Hepatocyte (in vitro differentiated cells): ENCODE data around the gene FSD1L. TPM values are rescaled to one million over a fixed set of nuclear protein-coding genes. Genes with fewer than 3 reads are reported as not detected.
"Not testable (repeated sequence)": the region's sequence is repeated elsewhere in the genome, so short reads cannot be mapped to it uniquely, and the experiment has no call there.

Source experiments
- DNase-seq: peaks from one replicate; pipeline ENCODE4 v3.0.0-alpha.2; 2016; ENCODE audit warnings: low spot score
- H2AFZ ChIP-seq: fragments of 200-600 bp; sonication (generic); 2 replicates; pipeline ENCODE4 v1.6.0; 2016; ENCODE audit warnings: antibody characterized with exemption, mild to moderate bottlenecking
- H3K27ac ChIP-seq: fragments of 200-600 bp; sonication (generic); 2 replicates; pipeline ENCODE4 v1.5.1; 2016; ENCODE audit warnings: mild to moderate bottlenecking
- H3K27me3 ChIP-seq: fragments of 200-600 bp; sonication (generic); 2 replicates; pipeline ENCODE4 v1.6.1; 2016
- H3K36me3 ChIP-seq: fragments of 200-600 bp; sonication (generic); replicated peaks from 2 replicates; pipeline ENCODE4 v1.5.1; 2016; ENCODE audit warnings: low read depth; ENCODE audit not compliant: insufficient read depth
- H3K4me1 ChIP-seq: fragments of 200-600 bp; sonication (generic); 2 replicates; pipeline ENCODE4 v1.5.1; 2016; ENCODE audit warnings: mild to moderate bottlenecking, moderate library complexity; ENCODE audit not compliant: insufficient read depth
- H3K4me2 ChIP-seq: fragments of 200-600 bp; sonication (generic); 2 replicates; pipeline ENCODE4 v1.6.0; 2016
- H3K4me3 ChIP-seq: fragments of 200-600 bp; sonication (generic); 2 replicates; pipeline ENCODE4 v1.5.1; 2016; ENCODE audit warnings: mild to moderate bottlenecking
- H3K79me2 ChIP-seq: fragments of 200-600 bp; sonication (generic); 2 replicates; pipeline ENCODE4 v1.6.0; 2017; ENCODE audit warnings: mild to moderate bottlenecking
- H3K9me2 ChIP-seq: fragments of 200-600 bp; sonication (generic); replicated peaks from 2 replicates; pipeline ENCODE4 v1.6.0; 2017; ENCODE audit warnings: mild to moderate bottlenecking; ENCODE audit not compliant: insufficient read depth
- H3K9me3 ChIP-seq: fragments of 200-600 bp; sonication (generic); 2 replicates; pipeline ENCODE4 v1.5.1; 2016; ENCODE audit warnings: low read depth, mild to moderate bottlenecking
- H4K20me1 ChIP-seq: fragments of 200-600 bp; sonication (generic); 2 replicates; pipeline ENCODE4 v1.6.0; 2016; ENCODE audit warnings: mild to moderate bottlenecking; ENCODE audit not compliant: insufficient read depth, poor library complexity, severe bottlenecking
- EZH2 ChIP-seq: fragments of 200-600 bp; sonication (generic); IDR thresholded peaks from 2 replicates; pipeline ENCODE4 v1.6.1; 2016; ENCODE audit warnings: antibody characterized with exemption, mild to moderate bottlenecking, borderline replicate concordance
- EZH2phosphoT487 ChIP-seq: fragments of 200-600 bp; sonication (generic); IDR thresholded peaks from one replicate; pipeline ENCODE4 v1.6.1; 2018; ENCODE audit warnings: antibody characterized with exemption, mild to moderate bottlenecking, low read depth, moderate library complexity; ENCODE audit not compliant: unreplicated experiment, severe bottlenecking
- WGBS: methylation state at CpG from one replicate; pipeline ENCODE4 v1.1.6; 2016; ENCODE audit warnings: low lambda C conversion rate; ENCODE audit errors: missing lambda C conversion rate; 5-methylcytosine and 5-hydroxymethylcytosine counted together
- polyA plus RNA-seq: library from polyadenylated mRNA; unstranded; fragments of >200 nt; fragmentation: Nextera tagmentation; extraction: Ambion mirVana; gene quantifications from 2 replicates; pipeline ENCODE4 v1.2.1, GENCODE V29; 2016
- total RNA-seq: library from RNA; depleted of rRNA; stranded (reverse); fragments of >200 nt; gene quantifications from 2 replicates; pipeline ENCODE4 v1.2.3, GENCODE V29; 2014
- TF ChIP-seq, protein P1 (sequence below): fragments of 200-600 bp; sonication (generic); IDR thresholded peaks from 2 replicates; pipeline ENCODE4 v1.5.1; 2016; ENCODE audit warnings: antibody characterized with exemption, mild to moderate bottlenecking; ENCODE audit not compliant: poor library complexity

FSD1L gene
- total and polyA plus RNA-seq, 2 experiments from 2014 or later = 1.1 to 9.3 TPM

DNA sequence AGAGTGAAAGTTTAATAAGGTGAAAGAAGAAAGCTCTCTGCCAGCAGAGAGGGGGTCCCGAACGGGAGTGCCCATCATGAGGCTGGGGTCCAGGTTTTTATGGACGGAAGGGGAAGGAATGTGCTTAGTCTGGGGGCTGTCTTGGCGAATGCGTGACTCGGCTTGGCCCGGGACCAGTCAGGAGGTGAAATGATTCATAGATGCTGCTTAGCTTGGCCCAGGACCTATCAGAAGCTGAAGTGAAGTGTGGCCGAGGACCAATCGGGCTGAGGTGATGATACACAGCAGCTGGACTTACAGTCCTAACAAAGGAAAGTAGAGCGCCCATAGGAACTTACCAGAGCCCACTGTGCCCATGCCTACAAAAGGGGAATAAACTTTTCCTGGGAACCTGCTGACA, 106.2 kb downstream of the FSD1L start:
- Histone ChIP-seq H3K9me3 (no peaks in the 10 kb centered on the region), H3K36me3 (no peaks in the 10 kb centered on the region), H3K4me3 (no peak overlapping the region), H3K9me2 (no peaks in the 10 kb centered on the region), H3K4me1 (peaks cover 6% of the 10 kb centered on the region), H3K27me3 (no peaks in the 10 kb centered on the region), H3K27ac (no peak overlapping the region), H4K20me1 (no peaks in the 10 kb centered on the region), H3K79me2 (peaks cover 8% of the 10 kb centered on the region), H2AFZ (no peak overlapping the region), H3K4me2 (no peak overlapping the region)
- no peak for TF ChIP-seq EZH2phosphoT487
- no peak for TF ChIP-seq EZH2
- WGBS = 91% methylated on average over 10 of the region's 10 CpGs
- no peak for DNase-seq

DNA sequence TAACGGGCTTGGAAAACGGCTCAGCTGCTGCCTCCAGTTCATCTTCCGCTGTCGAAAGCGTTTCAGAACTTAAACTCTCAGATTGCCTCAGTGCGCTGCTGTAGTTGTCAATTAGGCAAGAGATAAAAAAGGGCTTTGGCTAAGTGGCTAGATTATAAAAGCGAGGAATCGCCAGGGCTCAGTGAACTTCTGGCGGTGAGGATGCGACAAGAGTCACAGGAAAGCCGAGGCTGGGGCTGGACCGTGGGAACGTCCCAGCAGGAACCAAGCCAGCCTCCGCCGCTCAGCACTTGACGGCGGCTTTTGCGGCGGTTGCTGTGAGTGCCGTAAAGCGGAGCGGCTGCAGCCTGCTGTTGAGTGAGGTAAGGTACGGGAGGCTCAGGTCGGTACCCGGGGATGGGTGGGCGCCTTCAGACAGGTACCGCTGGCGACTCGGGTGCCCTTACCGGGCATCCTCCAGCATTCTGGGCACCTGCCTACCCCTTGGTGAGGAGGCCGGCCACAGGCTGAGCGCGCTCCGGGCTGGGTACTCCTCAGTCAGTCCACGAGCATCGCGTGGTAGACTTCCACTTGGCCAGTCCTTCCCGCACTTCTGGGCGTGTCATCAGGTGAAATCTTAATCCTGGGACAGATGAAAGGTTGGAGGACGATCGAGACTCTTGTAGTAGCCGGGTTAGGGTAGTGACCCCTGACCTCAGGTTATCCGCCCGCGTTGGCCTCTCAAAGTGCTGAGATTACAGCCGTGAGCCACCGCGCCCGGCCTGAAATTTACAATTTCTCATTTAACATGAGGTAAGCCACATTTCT, 110.2 kb downstream of the FSD1L start, which contains the start of gene FKTN:
Gene FKTN, plus strand, starts transcription at position 328 of the 807 bp plus-strand sequence. CDS start 16,902 bp downstream, outside the sequence.
- peak within 1 kb of the TSS; percentile 17 for H3K27ac ChIP-seq
- peak within 1 kb of the TSS; percentile 95 for H2AFZ ChIP-seq
- no peaks in the 10 kb centered on the region for H3K27me3 ChIP-seq
- no peaks in the 10 kb centered on the region for H3K36me3 ChIP-seq
- WGBS = 3% methylated on average over 49 of the region's 49 CpGs
- H3K4me1 ChIP-seq = peaks cover 7% of the 10 kb centered on the region
- peak within 1 kb of the TSS; percentile 80 for H3K4me2 ChIP-seq
- peak; percentile 93 for DNase-seq
- H3K9me3 ChIP-seq = no peaks in the 10 kb centered on the region
- H3K79me2 ChIP-seq = peaks cover 16% of the 10 kb centered on the region
- H3K4me3 ChIP-seq = peak within 1 kb of the TSS; percentile 84
- no peaks in the 10 kb centered on the region for H3K9me2 ChIP-seq
- no peaks in the 10 kb centered on the region for H4K20me1 ChIP-seq
- TF ChIP-seq, protein P1, sequence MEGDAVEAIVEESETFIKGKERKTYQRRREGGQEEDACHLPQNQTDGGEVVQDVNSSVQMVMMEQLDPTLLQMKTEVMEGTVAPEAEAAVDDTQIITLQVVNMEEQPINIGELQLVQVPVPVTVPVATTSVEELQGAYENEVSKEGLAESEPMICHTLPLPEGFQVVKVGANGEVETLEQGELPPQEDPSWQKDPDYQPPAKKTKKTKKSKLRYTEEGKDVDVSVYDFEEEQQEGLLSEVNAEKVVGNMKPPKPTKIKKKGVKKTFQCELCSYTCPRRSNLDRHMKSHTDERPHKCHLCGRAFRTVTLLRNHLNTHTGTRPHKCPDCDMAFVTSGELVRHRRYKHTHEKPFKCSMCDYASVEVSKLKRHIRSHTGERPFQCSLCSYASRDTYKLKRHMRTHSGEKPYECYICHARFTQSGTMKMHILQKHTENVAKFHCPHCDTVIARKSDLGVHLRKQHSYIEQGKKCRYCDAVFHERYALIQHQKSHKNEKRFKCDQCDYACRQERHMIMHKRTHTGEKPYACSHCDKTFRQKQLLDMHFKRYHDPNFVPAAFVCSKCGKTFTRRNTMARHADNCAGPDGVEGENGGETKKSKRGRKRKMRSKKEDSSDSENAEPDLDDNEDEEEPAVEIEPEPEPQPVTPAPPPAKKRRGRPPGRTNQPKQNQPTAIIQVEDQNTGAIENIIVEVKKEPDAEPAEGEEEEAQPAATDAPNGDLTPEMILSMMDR = no peak
- TF ChIP-seq EZH2phosphoT487 (no peak), EZH2 (no peak)

DNA sequence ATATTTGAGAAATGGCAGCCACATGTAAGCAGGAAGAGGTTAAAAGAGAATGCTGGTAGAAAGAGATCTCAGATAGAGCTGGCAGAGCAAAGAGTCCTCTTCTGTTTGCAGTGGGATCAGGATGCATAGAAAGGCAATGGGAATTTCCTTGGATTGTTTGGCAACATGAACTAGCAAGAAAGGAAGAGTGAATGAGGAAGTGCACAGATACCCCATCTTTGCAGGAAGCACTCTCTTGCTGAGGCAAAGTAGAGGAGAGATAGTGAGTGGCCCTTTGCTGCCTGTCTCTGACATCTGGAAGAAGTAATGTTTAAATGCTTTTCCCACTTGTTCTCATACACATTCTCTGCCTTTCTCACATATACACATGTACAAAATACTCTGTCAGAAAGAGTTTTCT, 124.6 kb downstream of the FSD1L start:
- no peak for DNase-seq
- Histone ChIP-seq H3K9me2 (no peaks in the 10 kb centered on the region), H4K20me1 (no peaks in the 10 kb centered on the region), H3K27ac (no peak overlapping the region), H3K4me2 (no peak overlapping the region), H3K27me3 (no peaks in the 10 kb centered on the region), H3K9me3 (no peaks in the 10 kb centered on the region), H3K4me3 (no peak overlapping the region), H3K79me2 (no peaks in the 10 kb centered on the region), H2AFZ (no peak overlapping the region), H3K4me1 (no peaks in the 10 kb centered on the region), H3K36me3 (no peaks in the 10 kb centered on the region)
- TF ChIP-seq, protein P1 = no peak
- no peak for TF ChIP-seq EZH2phosphoT487
- no peak for TF ChIP-seq EZH2

DNA sequence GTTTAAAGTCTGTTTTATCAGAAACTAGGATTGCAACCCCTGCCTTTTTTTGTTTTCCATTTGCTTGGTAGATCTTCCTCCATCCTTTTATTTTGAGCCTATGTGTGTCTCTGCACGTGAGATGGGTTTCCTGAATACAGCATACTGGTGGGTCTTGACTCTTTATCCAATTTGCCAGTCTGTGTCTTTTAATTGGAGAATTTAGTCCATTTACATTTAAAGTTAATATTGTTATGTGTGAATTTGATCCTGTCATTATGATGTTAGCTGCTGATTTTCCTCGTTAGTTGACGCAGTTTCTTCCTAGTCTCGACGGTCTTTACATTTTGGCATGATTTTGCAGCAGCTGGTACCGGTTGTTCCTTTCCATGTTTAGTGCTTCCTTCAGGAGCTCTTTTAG, 132.1 kb downstream of the FSD1L start:
- not testable (repeated sequence) for H4K20me1 ChIP-seq, H3K4me1 ChIP-seq, H3K79me2 ChIP-seq, H3K36me3 ChIP-seq, DNase-seq, H3K4me3 ChIP-seq, H3K4me2 ChIP-seq, H3K27ac ChIP-seq, H3K9me2 ChIP-seq, H2AFZ ChIP-seq, H3K9me3 ChIP-seq, H3K27me3 ChIP-seq
- 99% methylated on average over 5 of the region's 6 CpGs for WGBS

DNA sequence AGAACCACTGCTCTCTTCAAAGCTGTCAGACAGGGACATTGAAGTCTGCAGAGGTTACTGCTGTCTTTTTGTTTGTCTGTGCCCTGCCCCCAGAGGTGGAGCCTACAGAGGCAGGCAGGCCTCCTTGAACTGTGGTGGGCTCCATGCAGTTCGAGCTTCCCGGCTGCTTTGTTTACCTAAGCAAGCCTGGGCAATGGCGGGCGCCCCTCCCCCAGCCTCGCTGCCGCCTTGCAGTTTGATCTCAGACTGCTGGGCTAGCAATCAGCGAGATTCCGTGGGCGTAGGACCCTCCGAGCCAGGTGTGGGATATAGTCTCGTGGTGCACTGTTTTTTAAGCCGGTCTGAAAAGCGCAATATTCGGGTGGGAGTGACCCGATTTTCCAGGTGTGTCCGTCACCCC, 133.7 kb downstream of the FSD1L start:
- not testable (repeated sequence) for H3K4me2 ChIP-seq, H3K9me2 ChIP-seq, H3K4me3 ChIP-seq, H2AFZ ChIP-seq, H3K79me2 ChIP-seq, H3K4me1 ChIP-seq, H3K27ac ChIP-seq, H3K27me3 ChIP-seq, H3K36me3 ChIP-seq, H3K9me3 ChIP-seq, DNase-seq, H4K20me1 ChIP-seq
- WGBS = 61% methylated on average over 16 of the region's 16 CpGs
